Measurements from ENCODE around the gene CD86.

Gene CD86

GRCh38 chr3:122094125-122094524 is 39.0 kb downstream of the CD86 start:
- intact Hi-C loops (cut with DNase I; ENCODE audit: low total_unique reads): no loop called here
- H3K27ac ChIP-seq: no peak overlapping the region
- no peak overlapping the region for H3K4me3 ChIP-seq
- DNase-seq: no peak
- H3K4me1 ChIP-seq: no peaks in the 10 kb centered on the region
- H3K36me3 ChIP-seq: no peaks in the 10 kb centered on the region
- H3K27me3 ChIP-seq: no peaks in the 10 kb centered on the region
- no peaks in the 10 kb centered on the region for H3K9me3 ChIP-seq
- TF ChIP-seq CTCF (IDR thresholded peaks at IDR 0.05): no peak

GRCh38 chr3:122094693-122095092 is 39.5 kb downstream of the CD86 start:
- TF ChIP-seq CTCF (IDR thresholded peaks at IDR 0.05): no peak
- no peaks in the 10 kb centered on the region for H3K4me1 ChIP-seq
- H3K4me3 ChIP-seq: no peak overlapping the region
- intact Hi-C loops (cut with DNase I; ENCODE audit: low total_unique reads): no loop called here
- DNase-seq: no peak
- no peaks in the 10 kb centered on the region for H3K36me3 ChIP-seq
- H3K9me3 ChIP-seq: no peaks in the 10 kb centered on the region
- H3K27me3 ChIP-seq: no peaks in the 10 kb centered on the region
- no peak overlapping the region for H3K27ac ChIP-seq

- DNase-seq: no peak
- Histone ChIP-seq H3K36me3 (no peaks in the 10 kb centered on the region), H3K4me3 (no peak overlapping the region), H3K9me3 (no peaks in the 10 kb centered on the region), H3K4me1 (no peaks in the 10 kb centered on the region), H3K27me3 (no peaks in the 10 kb centered on the region), H3K27ac (no peak overlapping the region)
- TF ChIP-seq CTCF (IDR thresholded peaks at IDR 0.05): no peak
- intact Hi-C loops (cut with DNase I; ENCODE audit: low total_unique reads): no loop called here
These were observed 42.0 kb downstream of the CD86 start for GRCh38 chr3:122097141-122097540.

GRCh38 chr3:122098611-122099010 is 43.4 kb downstream of the CD86 start:
- Histone ChIP-seq H3K9me3 (no peaks in the 10 kb centered on the region), H3K4me3 (no peak overlapping the region), H3K4me1 (no peaks in the 10 kb centered on the region), H3K27me3 (no peaks in the 10 kb centered on the region), H3K27ac (no peak overlapping the region), H3K36me3 (no peaks in the 10 kb centered on the region)
- TF ChIP-seq CTCF (IDR thresholded peaks at IDR 0.05): no peak
- intact Hi-C loops (cut with DNase I; ENCODE audit: low total_unique reads): no loop called here
- no peak for DNase-seq

- no peak for DNase-seq
- TF ChIP-seq CTCF (IDR thresholded peaks at IDR 0.05): no peak
- Histone ChIP-seq H3K27me3 (no peaks in the 10 kb centered on the region), H3K4me3 (no peak overlapping the region), H3K27ac (no peak overlapping the region), H3K9me3 (no peaks in the 10 kb centered on the region), H3K4me1 (no peaks in the 10 kb centered on the region), H3K36me3 (no peaks in the 10 kb centered on the region)
- intact Hi-C loops (cut with DNase I; ENCODE audit: low total_unique reads): no loop called here
These were observed 44.1 kb downstream of the CD86 start for GRCh38 chr3:122099255-122099654.

- no peak overlapping the region for H3K27ac ChIP-seq
- no peaks in the 10 kb centered on the region for H3K27me3 ChIP-seq
- H3K4me1 ChIP-seq: no peaks in the 10 kb centered on the region
- no peak for TF ChIP-seq CTCF (IDR thresholded peaks at IDR 0.05)
- DNase-seq: no peak
- no peak overlapping the region for H3K4me3 ChIP-seq
- no peaks in the 10 kb centered on the region for H3K9me3 ChIP-seq
- intact Hi-C loops (cut with DNase I; ENCODE audit: low total_unique reads): no loop called here
- H3K36me3 ChIP-seq: no peaks in the 10 kb centered on the region
These were observed 44.9 kb downstream of the CD86 start for GRCh38 chr3:122100083-122100482.
